A549 (cell line): ENCODE measurements around the gene EXOC2. TPM values are rescaled to one million over a fixed set of nuclear protein-coding genes. Genes with fewer than 3 reads are reported as not detected.

Experiments
- ATAC-seq, 2 experiments: fragments of 200-7000 bp in 1 of 2; fragments of >200 bp in 1 of 2; cut with Nextera tagmentation in 1 of 2; cut with Tn5 transposase in 1 of 2; 3 replicates each; pipeline versions ENCODE4 v1.8.0 to v1.9.1; 2018 to 2020; ENCODE audit warnings: mild to moderate bottlenecking in 1 of 2, moderate library complexity in 1 of 2
- CTCF ChIA-PET: fragments of 300-600 bp; sonication (Branson Sonifier 250); formaldehyde crosslinking; extraction: SDS; loops from one replicate; lab custom pipeline; 2021; ENCODE audit warnings: antibody characterized with exemption, inconsistent platforms; lab: Yijun Ruan, JAX
- POLR2A ChIA-PET: fragments of 350-600 bp; formaldehyde crosslinking; extraction: SDS; loops from one replicate; lab custom pipeline; 2021; ENCODE audit warnings: antibody characterized with exemption, inconsistent platforms; lab: Yijun Ruan, JAX
- DNase-seq, 2 experiments: peaks; one replicate each; pipeline versions ENCODE4 v3.0.0 to v3.0.0-alpha.2; 2011 to 2016; ENCODE audit warnings: low read depth in 1 of 2, low spot score in 1 of 2
- FAIRE-seq: peaks from 2 replicates; lab custom pipeline; 2011; peaks lifted over from hg19 to GRCh38; lab: Jason Lieb, UNC
- H3K27ac ChIP-seq, 2 experiments: fragments of >200 bp; sonication (Bioruptor Twin); formaldehyde crosslinking; 3 replicates each; pipeline ENCODE4 v1.5.1; 2016 to 2017
- H3K4me1 ChIP-seq: fragments of >200 bp; sonication (Bioruptor Twin); formaldehyde crosslinking; 3 replicates; pipeline ENCODE4 v1.6.1; 2016
- H3K4me2 ChIP-seq: fragments of >200 bp; sonication (Bioruptor Twin); formaldehyde crosslinking; 3 replicates; pipeline ENCODE4 v1.6.1; 2016
- H3K4me3 ChIP-seq: fragments of >200 bp; sonication (Bioruptor Twin); formaldehyde crosslinking; 3 replicates; pipeline ENCODE4 v1.5.1; 2016
- H3K9me3 ChIP-seq: fragments of >200 bp; sonication (Bioruptor Twin); formaldehyde crosslinking; 3 replicates; pipeline ENCODE4 v1.6.1; 2016
- ATOH8 ChIP-seq: fragments of 250-450 bp; sonication (Bioruptor Pico); IDR thresholded peaks from 2 replicates; pipeline ENCODE4 v1.5.0; 2020; ENCODE audit warnings: low read depth, mild to moderate bottlenecking, moderate library complexity
- CEBPB ChIP-seq, 2 experiments: fragments of >200 bp in 1 of 2; sonication (Bioruptor Twin) in 1 of 2; formaldehyde crosslinking in 1 of 2; IDR thresholded peaks; 2 replicates each; pipeline ENCODE4 v1.6.1; 2012 to 2016
- CHD2 ChIP-seq: fragments of 150-350 bp; IDR thresholded peaks from 2 replicates; pipeline ENCODE4 v1.6.1; 2014; ENCODE audit warnings: low read length; ENCODE audit not compliant: partially characterized antibody
- CHD4 ChIP-seq: fragments of 200-600 bp; sonication (generic); IDR thresholded peaks from 2 replicates; pipeline ENCODE4 v1.6.1; 2016; ENCODE audit warnings: antibody characterized with exemption, mild to moderate bottlenecking, borderline replicate concordance
- EHMT2 ChIP-seq: fragments of 200-600 bp; sonication (generic); IDR thresholded peaks from 2 replicates; pipeline ENCODE4 v1.6.1; 2016; ENCODE audit warnings: antibody characterized with exemption, low read depth, mild to moderate bottlenecking, moderate library complexity
- EP300 ChIP-seq, 2 experiments: fragments of >200 bp; sonication (Bioruptor Twin); formaldehyde crosslinking; IDR thresholded peaks; 2 replicates in 1 of 2; 3 replicates in 1 of 2; pipeline ENCODE4 v1.6.1; 2016 to 2017
- ESRRA ChIP-seq: fragments of 150-350 bp; IDR thresholded peaks from 2 replicates; pipeline ENCODE4 v1.6.1; 2014; ENCODE audit warnings: mild to moderate bottlenecking, low read length, borderline replicate concordance
- FOSB ChIP-seq: fragments of 250-450 bp; sonication (Bioruptor Pico); IDR thresholded peaks from 2 replicates; pipeline ENCODE4 v1.5.0; 2020; ENCODE audit warnings: mild to moderate bottlenecking, moderate library complexity
- FOSL2 ChIP-seq, 2 experiments: fragments of 450-650 bp in 1 of 2; fragments of >200 bp in 1 of 2; sonication (Bioruptor Twin) in 1 of 2; formaldehyde crosslinking; IDR thresholded peaks; 2 replicates each; pipeline versions ENCODE4 v1.5.0 to v1.6.1; 2016 to 2020; ENCODE audit warnings: mild to moderate bottlenecking in 1 of 2, moderate library complexity in 1 of 2
- HES2 ChIP-seq: fragments of >200 bp; sonication (Bioruptor Twin); formaldehyde crosslinking; IDR thresholded peaks from 2 replicates; pipeline ENCODE4 v1.6.1; 2016
- HMGXB4 ChIP-seq: fragments of 250-450 bp; sonication (Bioruptor Pico); IDR thresholded peaks from 2 replicates; pipeline ENCODE4 v1.5.0; 2021; ENCODE audit warnings: mild to moderate bottlenecking, moderate library complexity, borderline replicate concordance
- HOXB13 ChIP-seq: fragments of 250-450 bp; sonication (Bioruptor Pico); IDR thresholded peaks from 2 replicates; pipeline ENCODE4 v1.5.0; 2020; ENCODE audit warnings: low read depth, mild to moderate bottlenecking, moderate library complexity
- JUNB ChIP-seq: fragments of >200 bp; sonication (Bioruptor Twin); formaldehyde crosslinking; IDR thresholded peaks from 2 replicates; pipeline ENCODE4 v1.6.1; 2016
- KDM1A ChIP-seq: fragments of 200-600 bp; sonication (generic); IDR thresholded peaks from 2 replicates; pipeline ENCODE4 v1.6.1; 2016; ENCODE audit warnings: low read depth, mild to moderate bottlenecking
- KDM5A ChIP-seq: fragments of 200-600 bp; sonication (generic); IDR thresholded peaks from 2 replicates; pipeline ENCODE4 v1.6.1; 2016; ENCODE audit warnings: antibody characterized with exemption, mild to moderate bottlenecking
- MAZ ChIP-seq: fragments of 150-350 bp; IDR thresholded peaks from 2 replicates; pipeline ENCODE4 v1.6.1; 2014; ENCODE audit warnings: antibody characterized with exemption, low read depth, low read length, borderline replicate concordance
- NFE2L2 ChIP-seq: fragments of 150-350 bp; conservative IDR thresholded peaks from 2 replicates; pipeline ENCODE4 v1.6.1; 2014; ENCODE audit warnings: low read length
- NPAS2 ChIP-seq: fragments of 250-450 bp; sonication (Bioruptor Pico); IDR thresholded peaks from 2 replicates; pipeline ENCODE4 v1.8.0; 2022; ENCODE audit warnings: mild to moderate bottlenecking, moderate library complexity, borderline replicate concordance
- NR3C1 ChIP-seq: fragments of >200 bp; sonication (Bioruptor Twin); formaldehyde crosslinking; IDR thresholded peaks from 3 replicates; pipeline ENCODE4 v1.6.1; 2017
- PHF8 ChIP-seq: fragments of 200-600 bp; sonication (generic); IDR thresholded peaks from 2 replicates; pipeline ENCODE4 v1.6.1; 2016; ENCODE audit warnings: low read depth, mild to moderate bottlenecking, antibody characterized with exemption, moderate library complexity, borderline replicate concordance
- RARB ChIP-seq: fragments of 250-450 bp; sonication (Bioruptor Pico); IDR thresholded peaks from 2 replicates; pipeline ENCODE4 v1.8.0; 2021; ENCODE audit warnings: mild to moderate bottlenecking, moderate library complexity
- RCOR1 ChIP-seq: fragments of 150-350 bp; IDR thresholded peaks from 2 replicates; pipeline ENCODE4 v1.6.1; 2014; ENCODE audit warnings: antibody characterized with exemption, low read length, low read depth
- REST ChIP-seq: fragments of 200-600 bp; sonication (generic); IDR thresholded peaks from 2 replicates; pipeline ENCODE4 v1.6.1; 2016; ENCODE audit warnings: antibody characterized with exemption, mild to moderate bottlenecking, moderate library complexity
- SMC3 ChIP-seq: fragments of >200 bp; sonication (Bioruptor Twin); formaldehyde crosslinking; IDR thresholded peaks from 3 replicates; pipeline ENCODE4 v1.6.1; 2018; ENCODE audit warnings: inconsistent platforms
- SREBF2 ChIP-seq: fragments of 450-650 bp; IDR thresholded peaks from 2 replicates; pipeline ENCODE4 v1.6.1; 2014; ENCODE audit warnings: mild to moderate bottlenecking, moderate library complexity
- ZFP36 ChIP-seq: fragments of 450-650 bp; IDR thresholded peaks from 2 replicates; pipeline ENCODE4 v1.6.1; 2014; ENCODE audit warnings: borderline replicate concordance; ENCODE audit not compliant: partially characterized antibody
- WGBS: methylation state at CpG from one replicate; pipeline ENCODE4 v1.1.6; 2017; ENCODE audit errors: missing lambda C conversion rate; 5-methylcytosine and 5-hydroxymethylcytosine counted together
- polyA plus RNA-seq, 4 experiments: library from polyadenylated mRNA; depleted of rRNA in 3 of 4; stranded (reverse); fragments of >200 nt; fragmentation: RNase III in 1 of 4; extraction: RNeasy Plus Mini Kit Qiagen cat#74134 plus additional on column Dnase treatment in 1 of 4; gene quantifications; 2 replicates in 3 of 4; 3 replicates in 1 of 4; pipeline ENCODE4 v1.2.3, GENCODE V29; 2011 to 2017
- TF ChIP-seq, protein P1 (sequence below): fragments of >200 bp; sonication (Bioruptor Twin); formaldehyde crosslinking; IDR thresholded peaks from 3 replicates; pipeline ENCODE4 v1.6.1; 2016

The EXOC2 gene
- polyA plus RNA-seq, 2 of the 4 experiments (the other 2 are of a cell fraction), result 13.3 to 22.9 TPM

- WGBS, result 98% methylated on average over 7 of the region's 13 CpGs
- H3K4me1 ChIP-seq, result peaks cover 18% of the 10 kb centered on the region
- CTCF ChIA-PET, result interaction anchor here (1.1 kb wide), 1 partner anchor 13 kb away, joined by 4 read pairs; no protein-coding TSS in a partner anchor
- no peaks in the 10 kb centered on the region for H3K9me3 ChIP-seq
- no peak overlapping the region for H3K4me3 ChIP-seq
- no peak for FAIRE-seq
- peak overlapping the region; percentile 35 to 75; a peak in 4 of 6 replicates for H3K27ac ChIP-seq
- no peak for ATAC-seq
- TF ChIP-seq CHD4 (no peak), NR3C1 (no peak), EP300 (IDR thresholded peaks at IDR 0.05) (no peak), NPAS2 (CRISPR knock-in tag) (no peak), JUNB (no peak), PHF8 (no peak), KDM5A (no peak), HES2 (no peak), HMGXB4 (CRISPR knock-in tag) (no peak), CEBPB (IDR thresholded peaks at IDR 0.05) (no peak), RARB (CRISPR knock-in tag) (no peak), REST (no peak), CHD2 (no peak), NFE2L2 (no peak), HOXB13 (no peak), SMC3 (no peak)
- TF ChIP-seq, all 56 proteins: peak for 0
- H3K4me2 ChIP-seq, result peak overlapping the region; percentile 32; the same call in 2 of the 3 replicates
- POLR2A ChIA-PET, result no interaction called here
- DNase-seq, result no peak
Measured at GRCh38 chr6:659716-660581, 33.0 kb downstream of the EXOC2 start.

DNA sequence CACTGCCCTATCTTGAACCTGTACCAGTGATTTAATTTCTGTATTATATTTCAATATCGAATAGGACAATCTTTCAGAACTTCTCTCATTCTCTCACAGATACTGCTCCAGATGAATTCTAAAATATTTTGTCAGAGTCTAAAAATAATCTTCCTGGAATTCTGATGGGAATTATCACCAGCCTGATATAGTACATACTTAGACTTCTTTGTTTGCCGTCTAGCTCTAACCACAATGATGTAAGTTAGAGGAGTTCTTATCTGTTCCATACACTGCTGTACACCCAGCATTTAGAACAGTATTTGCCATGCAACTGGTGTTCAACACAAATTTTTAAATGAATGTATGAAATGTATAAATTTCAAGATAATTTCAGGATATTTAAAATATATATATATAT, 34.7 kb downstream of the EXOC2 start:
- Histone ChIP-seq H3K4me3 (no peak overlapping the region), H3K4me2 (no peak overlapping the region), H3K9me3 (no peaks in the 10 kb centered on the region), H3K27ac (no peak overlapping the region), H3K4me1 (peaks cover 18% of the 10 kb centered on the region)
- FAIRE-seq (no peak), ATAC-seq (no peak), DNase-seq (no peak)
- WGBS, result 84% methylated on average over 2 of the region's 2 CpGs
- ChIA-PET POLR2A (no interaction called here), CTCF (interaction anchor here (0.5 kb wide), 1 partner anchor 255 kb away, joined by 3 read pairs; no protein-coding TSS in a partner anchor)
- TF ChIP-seq ZFP36 (no peak), FOSB (CRISPR knock-in tag) (no peak), SMC3 (no peak), HMGXB4 (CRISPR knock-in tag) (no peak), EHMT2 (no peak), MAZ (no peak), KDM1A (no peak), RCOR1 (no peak), SREBF2 (no peak), ATOH8 (CRISPR knock-in tag) (no peak), ESRRA (no peak), FOSL2 (IDR thresholded peaks at IDR 0.05) (no peak), FOSL2 (CRISPR knock-in tag; IDR thresholded peaks at IDR 0.05) (no peak), JUNB (no peak)
- TF ChIP-seq, protein P1, sequence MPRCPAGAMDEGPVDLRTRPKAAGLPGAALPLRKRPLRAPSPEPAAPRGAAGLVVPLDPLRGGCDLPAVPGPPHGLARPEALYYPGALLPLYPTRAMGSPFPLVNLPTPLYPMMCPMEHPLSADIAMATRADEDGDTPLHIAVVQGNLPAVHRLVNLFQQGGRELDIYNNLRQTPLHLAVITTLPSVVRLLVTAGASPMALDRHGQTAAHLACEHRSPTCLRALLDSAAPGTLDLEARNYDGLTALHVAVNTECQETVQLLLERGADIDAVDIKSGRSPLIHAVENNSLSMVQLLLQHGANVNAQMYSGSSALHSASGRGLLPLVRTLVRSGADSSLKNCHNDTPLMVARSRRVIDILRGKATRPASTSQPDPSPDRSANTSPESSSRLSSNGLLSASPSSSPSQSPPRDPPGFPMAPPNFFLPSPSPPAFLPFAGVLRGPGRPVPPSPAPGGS, result no peak
